Measurements from ENCODE around the gene DSCAML1.
A peak's percentile ranks its signal among the peaks of the same experiment; 100 is the strongest.

DSCAML1 gene

DNA sequence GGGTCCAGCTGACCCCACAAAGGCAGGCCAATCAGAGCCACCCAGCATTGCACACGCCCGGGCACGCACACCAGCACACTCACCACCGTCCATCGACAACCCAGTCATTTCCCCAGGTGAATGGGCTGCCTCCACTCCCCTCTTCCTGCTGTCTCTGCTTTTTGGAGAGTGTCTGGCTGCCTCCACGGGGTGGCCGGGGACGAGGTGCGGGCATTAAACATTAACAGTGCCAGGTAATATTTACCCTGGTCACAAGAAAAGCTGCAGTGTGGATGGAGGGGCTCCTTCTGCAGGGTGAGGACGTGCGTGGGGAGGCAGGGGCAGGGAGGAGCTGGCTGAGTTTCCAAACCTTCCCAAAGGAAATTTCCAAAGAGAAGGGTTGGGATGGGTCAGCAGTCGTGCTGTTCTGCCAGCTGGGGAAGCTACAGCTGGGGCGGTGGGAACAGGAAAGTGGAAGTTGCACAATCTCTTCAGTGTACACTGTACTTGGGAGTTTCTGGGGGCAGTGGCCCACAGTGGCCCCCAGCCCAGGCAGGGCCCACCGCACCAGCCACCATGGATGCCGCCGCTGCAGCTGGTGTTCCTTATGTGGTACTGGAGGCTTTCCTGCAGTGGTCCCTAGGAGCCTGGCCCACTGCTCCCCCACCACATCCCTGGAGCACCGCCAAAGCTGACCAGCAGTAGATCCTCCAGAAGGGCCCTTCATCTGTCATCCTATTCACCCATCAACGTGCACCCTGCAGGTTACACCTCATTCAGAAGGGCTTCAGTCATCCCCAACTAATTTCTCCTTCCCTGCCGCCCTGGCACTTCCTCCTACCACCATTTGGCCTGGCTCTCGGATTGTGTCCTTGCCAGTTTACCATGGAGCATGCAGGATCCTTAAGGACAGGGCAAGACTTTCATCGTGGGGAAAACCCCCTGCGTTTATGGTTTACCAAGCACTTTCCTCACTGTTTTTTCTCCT, 27.8 kb upstream of the DSCAML1 start, which contains the start of gene FXYD2:
Gene FXYD2, minus strand, starts transcription at position 174 of the 967 bp plus-strand sequence. Its CDS starts 66 bp downstream, at position 108.
- no peak for DNase-seq (ENCODE audit: extremely low spot score)
- TF ChIP-seq BHLHE40 (IDR thresholded peaks at IDR 0.05; ENCODE audit: borderline replicate concordance): no peak
- TF ChIP-seq FOXK2 (IDR thresholded peaks at IDR 0.05): no peak
- no peak for TF ChIP-seq FOXA1 (IDR thresholded peaks at IDR 0.05)
- TF ChIP-seq SP1 (IDR thresholded peaks at IDR 0.05): no peak
- TF ChIP-seq L3MBTL2 (conservative IDR thresholded peaks at IDR 0.05): no peak
- TF ChIP-seq HDGF (IDR thresholded peaks at IDR 0.05; ENCODE audit: borderline replicate concordance): no peak
- TF ChIP-seq NFRKB (IDR thresholded peaks at IDR 0.05): no peak
- no peak for TF ChIP-seq SUZ12 (IDR thresholded peaks at IDR 0.05)
- TF ChIP-seq FOXM1 (IDR thresholded peaks at IDR 0.05; ENCODE audit: borderline replicate concordance): no peak
- TF ChIP-seq ELF4 (IDR thresholded peaks at IDR 0.05): no peak
- no peak for TF ChIP-seq LEF1 (IDR thresholded peaks at IDR 0.05; ENCODE audit: borderline replicate concordance)
- no peak for TF ChIP-seq TARDBP (IDR thresholded peaks at IDR 0.05)
- TF ChIP-seq, protein P1, sequence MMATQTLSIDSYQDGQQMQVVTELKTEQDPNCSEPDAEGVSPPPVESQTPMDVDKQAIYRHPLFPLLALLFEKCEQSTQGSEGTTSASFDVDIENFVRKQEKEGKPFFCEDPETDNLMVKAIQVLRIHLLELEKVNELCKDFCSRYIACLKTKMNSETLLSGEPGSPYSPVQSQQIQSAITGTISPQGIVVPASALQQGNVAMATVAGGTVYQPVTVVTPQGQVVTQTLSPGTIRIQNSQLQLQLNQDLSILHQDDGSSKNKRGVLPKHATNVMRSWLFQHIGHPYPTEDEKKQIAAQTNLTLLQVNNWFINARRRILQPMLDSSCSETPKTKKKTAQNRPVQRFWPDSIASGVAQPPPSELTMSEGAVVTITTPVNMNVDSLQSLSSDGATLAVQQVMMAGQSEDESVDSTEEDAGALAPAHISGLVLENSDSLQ (IDR thresholded peaks at IDR 0.05): no peak
- no peak for TF ChIP-seq ZNF384 (IDR thresholded peaks at IDR 0.05)
- TF ChIP-seq ARNT (IDR thresholded peaks at IDR 0.05): no peak
- TF ChIP-seq CTBP1 (IDR thresholded peaks at IDR 0.05; ENCODE audit: borderline replicate concordance): no peak
- CTCF ChIA-PET: interaction anchor here (1.0 to 2.3 kb wide), 2 partner anchors 122 to 228 kb away, joined by 3 to 17 read pairs; no protein-coding TSS in a partner anchor
- POLR2A ChIA-PET: no interaction called here

DNA sequence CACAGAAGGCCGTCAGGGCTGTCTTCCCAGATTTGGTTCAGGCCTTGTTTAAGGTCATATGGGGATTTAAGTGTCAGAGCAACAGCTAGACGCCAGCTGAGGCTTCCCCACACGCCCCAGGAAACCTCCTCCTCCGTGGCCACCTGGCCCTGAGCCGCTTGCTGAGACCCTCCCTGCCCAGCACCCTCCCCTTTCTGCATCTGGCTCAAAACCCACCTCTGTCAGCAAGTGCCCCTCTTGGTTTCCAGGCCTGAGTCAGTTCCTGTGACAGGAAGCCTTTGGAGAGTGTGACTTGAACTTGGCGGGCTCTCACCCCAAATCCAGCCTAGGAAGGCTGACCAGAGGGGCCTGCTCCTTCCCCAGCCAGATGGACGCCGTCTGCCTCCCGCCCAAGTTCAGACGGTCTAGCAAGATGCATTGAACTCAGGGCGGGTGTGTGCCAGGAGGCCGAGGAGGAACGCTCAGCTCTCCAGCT, 27.0 kb upstream of the DSCAML1 start:
- CTCF ChIA-PET: interaction anchor here (1.0 to 2.3 kb wide), 4 partner anchors 80 to 229 kb away, joined by 3 to 17 read pairs (median 6); no protein-coding TSS in a partner anchor
- DNase-seq (ENCODE audit: extremely low spot score): no peak
- POLR2A ChIA-PET: no interaction called here
- TF ChIP-seq CTBP1 (IDR thresholded peaks at IDR 0.05; ENCODE audit: borderline replicate concordance): no peak
- no peak for TF ChIP-seq SP1 (IDR thresholded peaks at IDR 0.05)
- no peak for TF ChIP-seq NFRKB (IDR thresholded peaks at IDR 0.05)
- TF ChIP-seq SUZ12 (IDR thresholded peaks at IDR 0.05): no peak
- TF ChIP-seq, protein P1 (IDR thresholded peaks at IDR 0.05): no peak
- no peak for TF ChIP-seq FOXA1 (IDR thresholded peaks at IDR 0.05)
- no peak for TF ChIP-seq HDGF (IDR thresholded peaks at IDR 0.05; ENCODE audit: borderline replicate concordance)
- TF ChIP-seq ELF4 (IDR thresholded peaks at IDR 0.05): no peak
- TF ChIP-seq LEF1 (IDR thresholded peaks at IDR 0.05; ENCODE audit: borderline replicate concordance): no peak
- no peak for TF ChIP-seq FOXM1 (IDR thresholded peaks at IDR 0.05; ENCODE audit: borderline replicate concordance)
- TF ChIP-seq FOXK2 (IDR thresholded peaks at IDR 0.05): no peak

DNA sequence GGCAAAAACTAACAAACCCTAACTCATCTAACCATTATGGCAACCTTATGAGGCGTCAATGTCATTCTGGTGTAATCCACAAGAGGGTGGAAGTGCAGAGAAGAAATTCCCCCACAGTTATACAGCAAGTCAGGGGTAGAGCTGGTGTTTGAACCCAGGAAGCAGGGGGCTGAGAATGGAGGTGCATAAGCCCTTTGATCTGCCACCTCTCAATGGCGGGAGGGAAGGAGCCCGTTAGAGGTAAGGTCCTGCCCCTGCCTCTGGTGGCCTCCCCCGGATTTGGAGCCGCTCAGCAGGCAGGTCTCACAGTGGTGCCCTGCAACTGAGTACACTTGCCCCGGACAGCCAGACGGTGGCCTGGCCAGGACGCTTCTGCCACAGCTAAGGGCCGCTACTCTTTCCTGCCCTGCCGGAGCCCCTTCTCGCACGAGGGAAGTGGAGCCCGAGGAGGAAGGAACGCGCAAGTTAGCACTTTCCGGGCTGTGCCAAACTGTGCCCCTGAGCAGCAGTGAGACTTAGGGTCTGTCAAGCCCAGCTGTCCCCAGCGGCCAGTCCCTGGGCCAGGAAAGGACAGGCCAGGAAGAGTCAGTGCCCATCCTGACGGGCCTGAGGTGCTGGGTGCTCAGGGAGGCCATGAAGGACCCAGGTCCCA, 26.4 kb upstream of the DSCAML1 start:
- TF ChIP-seq ARNT (IDR thresholded peaks at IDR 0.05): no peak
- no peak for TF ChIP-seq NFRKB (IDR thresholded peaks at IDR 0.05)
- TF ChIP-seq TARDBP (IDR thresholded peaks at IDR 0.05): no peak
- TF ChIP-seq HDGF (IDR thresholded peaks at IDR 0.05; ENCODE audit: borderline replicate concordance): no peak
- TF ChIP-seq L3MBTL2 (conservative IDR thresholded peaks at IDR 0.05): no peak
- TF ChIP-seq SP1 (IDR thresholded peaks at IDR 0.05): no peak
- TF ChIP-seq LEF1 (IDR thresholded peaks at IDR 0.05; ENCODE audit: borderline replicate concordance): no peak
- TF ChIP-seq SUZ12 (IDR thresholded peaks at IDR 0.05): no peak
- no peak for TF ChIP-seq BHLHE40 (IDR thresholded peaks at IDR 0.05; ENCODE audit: borderline replicate concordance)
- no peak for TF ChIP-seq FOXA1 (IDR thresholded peaks at IDR 0.05)
- TF ChIP-seq, protein P1 (IDR thresholded peaks at IDR 0.05): no peak
- DNase-seq (ENCODE audit: extremely low spot score): no peak
- ChIA-PET POLR2A (no interaction called here), CTCF (interaction anchor here (1.0 to 2.3 kb wide), 3 partner anchors 81 to 124 kb away, joined by 3 to 17 read pairs (median 8); no protein-coding TSS in a partner anchor)

DNA sequence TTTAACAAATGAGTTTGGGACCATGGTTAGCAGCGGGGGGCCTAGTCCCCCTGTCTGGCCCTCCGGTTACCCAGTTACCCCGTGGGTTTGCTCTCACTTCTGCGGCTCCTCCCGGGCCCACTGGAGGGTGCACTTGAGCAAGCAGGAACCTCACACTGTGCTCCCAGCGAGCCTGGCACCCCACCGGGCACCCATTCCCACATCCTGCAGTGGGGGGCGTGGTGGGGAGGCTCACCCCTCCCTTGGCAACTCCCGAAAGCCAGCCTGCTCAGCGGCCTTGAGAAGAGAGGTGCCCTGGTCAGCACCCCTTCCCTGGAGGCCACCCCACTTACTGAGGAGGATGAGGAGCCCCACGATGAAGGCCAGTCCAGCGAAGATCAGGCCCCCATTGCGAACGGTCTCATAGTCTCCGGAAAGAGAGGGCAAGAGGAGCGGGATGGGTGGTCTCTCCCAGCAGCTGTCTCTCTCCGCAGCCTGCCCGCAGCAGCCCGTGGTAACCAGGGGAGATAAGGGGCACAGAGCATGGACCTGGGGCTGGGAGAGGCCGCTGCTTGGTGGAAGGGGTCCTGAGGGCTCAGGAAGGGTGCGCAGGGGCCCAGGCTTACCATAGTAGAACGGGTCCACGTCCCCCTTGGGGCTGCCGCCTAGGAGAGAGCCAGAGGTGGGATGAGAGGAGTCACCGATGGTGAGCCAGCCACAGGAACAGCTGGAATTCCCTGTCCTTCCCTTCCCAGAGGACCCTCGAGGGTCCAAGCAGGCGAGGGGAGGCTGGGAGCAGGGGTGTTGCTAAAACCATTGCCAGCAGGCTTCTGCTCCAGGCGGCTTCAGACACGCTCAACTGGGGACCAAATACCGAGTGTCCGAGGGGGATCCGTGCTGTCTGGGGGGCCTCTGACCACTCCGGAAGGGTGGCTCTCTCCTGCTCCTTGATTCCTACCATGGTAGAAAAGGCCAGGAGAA, 25.3 kb upstream of the DSCAML1 start:
- TF ChIP-seq ZNF384 (IDR thresholded peaks at IDR 0.05) (no peak), FOXA1 (IDR thresholded peaks at IDR 0.05) (no peak), HDGF (IDR thresholded peaks at IDR 0.05; ENCODE audit: borderline replicate concordance) (no peak), TARDBP (IDR thresholded peaks at IDR 0.05) (no peak), SUZ12 (IDR thresholded peaks at IDR 0.05) (no peak), FOXM1 (IDR thresholded peaks at IDR 0.05; ENCODE audit: borderline replicate concordance) (no peak), L3MBTL2 (conservative IDR thresholded peaks at IDR 0.05) (no peak), BHLHE40 (IDR thresholded peaks at IDR 0.05; ENCODE audit: borderline replicate concordance) (no peak)
- ChIA-PET CTCF (interaction anchor here (1.5 to 2.3 kb wide), 3 partner anchors 82 to 125 kb away, joined by 8 to 17 read pairs (median 11); no protein-coding TSS in a partner anchor), POLR2A (no interaction called here)
- DNase-seq (ENCODE audit: extremely low spot score): peak; percentile 55
